ENCODE data around the gene CASKIN2.

GRCh38 chr17:75459246-75459589 lies 56.1 kb downstream of the CASKIN2 start:
- TF ChIP-seq KDM5A (IDR thresholded peaks at IDR 0.05): no peak
- TF ChIP-seq CHD2 (IDR thresholded peaks at IDR 0.05; ENCODE audit: low read length, partially characterized antibody): no peak
- TF ChIP-seq CTCF (IDR thresholded peaks at IDR 0.05): no peak
- no peak for TF ChIP-seq POLR2A (IDR thresholded peaks at IDR 0.05; ENCODE audit: low read length)
- TF ChIP-seq MAX (IDR thresholded peaks at IDR 0.05): no peak
- TF ChIP-seq MYC (IDR thresholded peaks at IDR 0.05; ENCODE audit: borderline replicate concordance, low read length): no peak
- TF ChIP-seq CEBPB (IDR thresholded peaks at IDR 0.05): no peak

Data from A549 (cell line).